ENCODE data around the gene CTDNEP1.

Gene CTDNEP1

GRCh38 chr17:7215136-7215638 lies 36.3 kb downstream of the CTDNEP1 start:
- no peak for DNase-seq (ENCODE audit: low read depth in 2 of 2)

- peak; percentile 98 to 99 for DNase-seq (ENCODE audit: low read depth in 2 of 2)
Measured at GRCh38 chr17:7214300-7215135, 37.0 kb downstream of the CTDNEP1 start.

- DNase-seq (ENCODE audit: low read depth in 2 of 2) = no peak
Measured at GRCh38 chr17:7213895-7214299, 37.6 kb downstream of the CTDNEP1 start.

GRCh38 chr17:7211491-7212273 lies 39.9 kb downstream of the CTDNEP1 start:
- DNase-seq (ENCODE audit: low read depth in 2 of 2) = no peak

- no peak for DNase-seq (ENCODE audit: low read depth in 2 of 2)
Measured at GRCh38 chr17:7208754-7209460, 42.6 kb downstream of the CTDNEP1 start.

GRCh38 chr17:7208027-7208571 lies 43.4 kb downstream of the CTDNEP1 start:
- DNase-seq (ENCODE audit: low read depth in 2 of 2) = no peak

- no peak for DNase-seq (ENCODE audit: low read depth in 2 of 2)
Measured at GRCh38 chr17:7207120-7208001, 44.2 kb downstream of the CTDNEP1 start.

GRCh38 chr17:7205561-7205960 lies 46.0 kb downstream of the CTDNEP1 start:
- DNase-seq (ENCODE audit: low read depth in 2 of 2) = no peak

GRCh38 chr17:7204828-7205461 lies 46.6 kb downstream of the CTDNEP1 start:
- peak; percentile 76 to 86 for DNase-seq (ENCODE audit: low read depth in 2 of 2)

- no peak for DNase-seq (ENCODE audit: low read depth in 2 of 2)
Measured at GRCh38 chr17:7204336-7204735, 47.2 kb downstream of the CTDNEP1 start.

- no peak for DNase-seq (ENCODE audit: low read depth in 2 of 2)
Measured at GRCh38 chr17:7203391-7203790, 48.1 kb downstream of the CTDNEP1 start.

- DNase-seq (ENCODE audit: low read depth in 2 of 2) = no peak
Measured at GRCh38 chr17:7196651-7197401, 54.7 kb downstream of the CTDNEP1 start.

- no peak for DNase-seq (ENCODE audit: low read depth in 2 of 2)
Measured at GRCh38 chr17:7195971-7196370, 55.6 kb downstream of the CTDNEP1 start.
